K562 (cell line): ENCODE data around the gene DNAH10. TPM values are rescaled to one million over a fixed set of nuclear protein-coding genes. Genes with fewer than 3 reads are reported as not detected.

Source experiments
- POLR2B ChIP-seq: fragments of 450-650 bp; IDR thresholded peaks from 2 replicates; pipeline ENCODE4 v1.6.1; 2018; ENCODE audit warnings: low read depth; ENCODE audit not compliant: partially characterized antibody
- polyA plus RNA-seq, 8 experiments: library from polyadenylated mRNA; depleted of rRNA in 4 of 8; stranded (reverse) in 5 of 8; unstranded in 3 of 8; fragments of >200 nt; fragmentation: Nextera tagmentation in 2 of 8; fragmentation: Illumina TruSeq in 1 of 8; extraction: Ambion mirVana in 2 of 8; extraction: Trizol in 1 of 8; gene quantifications; 2 replicates each; pipeline versions ENCODE4 v1.2.1 to v1.2.3, GENCODE V29; 2011 to 2014; ENCODE audit warnings: inconsistent platforms in 1 of 8, missing spikeins in 1 of 8
- total RNA-seq, 7 experiments: library from RNA; depleted of rRNA in 6 of 7; stranded (reverse); fragments of >200 nt in 6 of 7; fragmentation: Illumina TruSeq in 2 of 7; extraction: Trizol in 2 of 7; gene quantifications; 2 replicates each; pipeline versions ENCODE4 v1.2.1 to v1.2.3, GENCODE V29; 2011 to 2021; ENCODE audit warnings: low replicate concordance in 1 of 7
- TF ChIP-seq, protein P1 (sequence below), 2 experiments: fragments of 450-650 bp; formaldehyde crosslinking in 1 of 2; IDR thresholded peaks; 2 replicates each; pipeline versions ENCODE4 v1.4.0 to v1.6.1; 2014 to 2020; ENCODE audit warnings: mild to moderate bottlenecking in 2 of 2, borderline replicate concordance in 1 of 2, low read depth in 1 of 2

The DNAH10 gene
- total and polyA plus RNA-seq, 9 of the 15 experiments (the other 6 are each of a cell fraction or from before 2014, with no cell fraction given): 0.01 to 0.06 (median 0.04) TPM; not detected in 1

DNA sequence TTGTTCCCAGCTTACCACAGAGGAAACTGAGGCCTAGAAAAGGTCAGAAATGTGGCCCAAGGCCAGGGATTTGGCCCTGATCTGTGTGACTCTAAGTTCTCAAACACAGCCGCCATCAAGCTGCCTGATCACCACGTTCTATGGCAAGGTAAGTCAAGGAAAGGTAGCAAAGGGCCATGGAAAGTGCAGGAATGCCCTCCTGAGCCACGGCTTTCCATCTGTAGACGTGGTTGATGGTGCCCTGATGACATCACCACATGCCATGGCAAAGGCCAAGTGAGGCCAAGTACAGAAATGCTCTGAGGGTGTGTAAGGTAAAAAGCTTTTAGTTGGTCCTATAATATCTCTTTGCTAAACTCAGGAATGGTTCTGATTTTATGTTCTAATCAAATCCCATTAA lies 99.3 kb downstream of the DNAH10 start (continued):
- TF ChIP-seq, protein P1, sequence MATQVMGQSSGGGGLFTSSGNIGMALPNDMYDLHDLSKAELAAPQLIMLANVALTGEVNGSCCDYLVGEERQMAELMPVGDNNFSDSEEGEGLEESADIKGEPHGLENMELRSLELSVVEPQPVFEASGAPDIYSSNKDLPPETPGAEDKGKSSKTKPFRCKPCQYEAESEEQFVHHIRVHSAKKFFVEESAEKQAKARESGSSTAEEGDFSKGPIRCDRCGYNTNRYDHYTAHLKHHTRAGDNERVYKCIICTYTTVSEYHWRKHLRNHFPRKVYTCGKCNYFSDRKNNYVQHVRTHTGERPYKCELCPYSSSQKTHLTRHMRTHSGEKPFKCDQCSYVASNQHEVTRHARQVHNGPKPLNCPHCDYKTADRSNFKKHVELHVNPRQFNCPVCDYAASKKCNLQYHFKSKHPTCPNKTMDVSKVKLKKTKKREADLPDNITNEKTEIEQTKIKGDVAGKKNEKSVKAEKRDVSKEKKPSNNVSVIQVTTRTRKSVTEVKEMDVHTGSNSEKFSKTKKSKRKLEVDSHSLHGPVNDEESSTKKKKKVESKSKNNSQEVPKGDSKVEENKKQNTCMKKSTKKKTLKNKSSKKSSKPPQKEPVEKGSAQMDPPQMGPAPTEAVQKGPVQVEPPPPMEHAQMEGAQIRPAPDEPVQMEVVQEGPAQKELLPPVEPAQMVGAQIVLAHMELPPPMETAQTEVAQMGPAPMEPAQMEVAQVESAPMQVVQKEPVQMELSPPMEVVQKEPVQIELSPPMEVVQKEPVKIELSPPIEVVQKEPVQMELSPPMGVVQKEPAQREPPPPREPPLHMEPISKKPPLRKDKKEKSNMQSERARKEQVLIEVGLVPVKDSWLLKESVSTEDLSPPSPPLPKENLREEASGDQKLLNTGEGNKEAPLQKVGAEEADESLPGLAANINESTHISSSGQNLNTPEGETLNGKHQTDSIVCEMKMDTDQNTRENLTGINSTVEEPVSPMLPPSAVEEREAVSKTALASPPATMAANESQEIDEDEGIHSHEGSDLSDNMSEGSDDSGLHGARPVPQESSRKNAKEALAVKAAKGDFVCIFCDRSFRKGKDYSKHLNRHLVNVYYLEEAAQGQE (IDR thresholded peaks at IDR 0.05; ENCODE audit: borderline replicate concordance): no peak
- TF ChIP-seq, protein P1 (CRISPR knock-in tag; IDR thresholded peaks at IDR 0.05; ENCODE audit: low read depth): no peak
- no peak for TF ChIP-seq POLR2B
